HepG2 (cell line): ENCODE data around the gene IGF2BP3.

Experiments
- ELF4 ChIP-seq: sonication (generic); formaldehyde crosslinking; IDR thresholded peaks from 2 replicates; pipeline ENCODE4 v1.5.0; 2020; ENCODE audit warnings: missing genetic modification reagents, mild to moderate bottlenecking, moderate library complexity, borderline replicate concordance
- EZH2 ChIP-seq: conservative IDR thresholded peaks from 2 replicates; pipeline ENCODE4 v1.6.1; 2012; ENCODE audit warnings: mild to moderate bottlenecking, low read depth, low read length, moderate library complexity
- IKZF4 ChIP-seq: sonication (generic); formaldehyde crosslinking; IDR thresholded peaks from 2 replicates; pipeline ENCODE4 v1.5.1; 2020; ENCODE audit warnings: borderline replicate concordance, mild to moderate bottlenecking, low read depth, missing genetic modification reagents; ENCODE audit errors: not compliant biosample characterization
- MAX ChIP-seq: IDR thresholded peaks from 2 replicates; pipeline ENCODE4 v1.6.1; 2012; ENCODE audit warnings: inconsistent platforms
- MYC ChIP-seq: sonication (generic); formaldehyde crosslinking; IDR thresholded peaks from 2 replicates; pipeline ENCODE4 v1.9.0; 2021; ENCODE audit warnings: missing genetic modification reagents, borderline replicate concordance
- POLR2A ChIP-seq, 2 experiments: IDR thresholded peaks; 2 replicates each; pipeline ENCODE4 v1.6.1; 2011; ENCODE audit warnings: low read depth in 2 of 2, low read length in 2 of 2, mild to moderate bottlenecking in 1 of 2, moderate library complexity in 1 of 2; ENCODE audit not compliant: insufficient read depth in 1 of 2
- RFXAP ChIP-seq: sonication (generic); formaldehyde crosslinking; IDR thresholded peaks from 2 replicates; pipeline ENCODE4 v1.4.0; 2020; ENCODE audit warnings: missing genetic modification reagents, borderline replicate concordance
- SMAD3 ChIP-seq: sonication (generic); formaldehyde crosslinking; IDR thresholded peaks from 2 replicates; pipeline ENCODE4 v1.4.0; 2020; ENCODE audit warnings: missing genetic modification reagents
- ZNF10 ChIP-seq: sonication (generic); formaldehyde crosslinking; IDR thresholded peaks from 2 replicates; pipeline ENCODE4 v1.4.0; 2020; ENCODE audit warnings: mild to moderate bottlenecking, low read depth, missing genetic modification reagents, borderline replicate concordance
- ZNF558 ChIP-seq: sonication (generic); formaldehyde crosslinking; IDR thresholded peaks from 2 replicates; pipeline ENCODE4 v1.9.0; 2022; ENCODE audit warnings: mild to moderate bottlenecking, missing genetic modification reagents, borderline replicate concordance
- TF ChIP-seq, protein P1 (sequence below): IDR thresholded peaks from 2 replicates; pipeline ENCODE4 v1.6.1; 2016; ENCODE audit warnings: low read depth, borderline replicate concordance
- TF ChIP-seq, protein P2 (sequence below): sonication (generic); formaldehyde crosslinking; IDR thresholded peaks from 2 replicates; pipeline ENCODE4 v1.5.0; 2020; ENCODE audit warnings: mild to moderate bottlenecking, missing genetic modification reagents, moderate library complexity
- TF ChIP-seq, protein P3 (sequence below): sonication (generic); formaldehyde crosslinking; conservative IDR thresholded peaks from 2 replicates; pipeline ENCODE4 v1.4.0; 2020; ENCODE audit warnings: missing genetic modification reagents
- TF ChIP-seq, protein P4 (sequence below): sonication (generic); formaldehyde crosslinking; IDR thresholded peaks from 2 replicates; pipeline ENCODE4 v1.9.0; 2022; ENCODE audit warnings: missing genetic modification reagents, mild to moderate bottlenecking, borderline replicate concordance

GRCh38 chr7:23373151-23374004 lies 96.9 kb downstream of the IGF2BP3 start:
- TF ChIP-seq, protein P1, sequence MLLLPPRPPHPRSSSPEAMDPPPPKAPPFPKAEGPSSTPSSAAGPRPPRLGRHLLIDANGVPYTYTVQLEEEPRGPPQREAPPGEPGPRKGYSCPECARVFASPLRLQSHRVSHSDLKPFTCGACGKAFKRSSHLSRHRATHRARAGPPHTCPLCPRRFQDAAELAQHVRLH (CRISPR knock-in tag), result no peak
- TF ChIP-seq ELF4 (CRISPR knock-in tag) (no peak), POLR2A (IDR thresholded peaks at IDR 0.05; ENCODE audit: insufficient read depth in 1 of 2, low read depth in 2 of 2, low read length in 2 of 2) (no peak), ZNF558 (no peak), EZH2 (no peak), RFXAP (CRISPR knock-in tag) (no peak), ZNF10 (CRISPR knock-in tag) (no peak), SMAD3 (CRISPR knock-in tag) (no peak), IKZF4 (CRISPR knock-in tag) (no peak), MYC (no peak), MAX (no peak)
- TF ChIP-seq, protein P2, sequence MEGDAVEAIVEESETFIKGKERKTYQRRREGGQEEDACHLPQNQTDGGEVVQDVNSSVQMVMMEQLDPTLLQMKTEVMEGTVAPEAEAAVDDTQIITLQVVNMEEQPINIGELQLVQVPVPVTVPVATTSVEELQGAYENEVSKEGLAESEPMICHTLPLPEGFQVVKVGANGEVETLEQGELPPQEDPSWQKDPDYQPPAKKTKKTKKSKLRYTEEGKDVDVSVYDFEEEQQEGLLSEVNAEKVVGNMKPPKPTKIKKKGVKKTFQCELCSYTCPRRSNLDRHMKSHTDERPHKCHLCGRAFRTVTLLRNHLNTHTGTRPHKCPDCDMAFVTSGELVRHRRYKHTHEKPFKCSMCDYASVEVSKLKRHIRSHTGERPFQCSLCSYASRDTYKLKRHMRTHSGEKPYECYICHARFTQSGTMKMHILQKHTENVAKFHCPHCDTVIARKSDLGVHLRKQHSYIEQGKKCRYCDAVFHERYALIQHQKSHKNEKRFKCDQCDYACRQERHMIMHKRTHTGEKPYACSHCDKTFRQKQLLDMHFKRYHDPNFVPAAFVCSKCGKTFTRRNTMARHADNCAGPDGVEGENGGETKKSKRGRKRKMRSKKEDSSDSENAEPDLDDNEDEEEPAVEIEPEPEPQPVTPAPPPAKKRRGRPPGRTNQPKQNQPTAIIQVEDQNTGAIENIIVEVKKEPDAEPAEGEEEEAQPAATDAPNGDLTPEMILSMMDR (CRISPR knock-in tag), result no peak
- TF ChIP-seq, protein P3, sequence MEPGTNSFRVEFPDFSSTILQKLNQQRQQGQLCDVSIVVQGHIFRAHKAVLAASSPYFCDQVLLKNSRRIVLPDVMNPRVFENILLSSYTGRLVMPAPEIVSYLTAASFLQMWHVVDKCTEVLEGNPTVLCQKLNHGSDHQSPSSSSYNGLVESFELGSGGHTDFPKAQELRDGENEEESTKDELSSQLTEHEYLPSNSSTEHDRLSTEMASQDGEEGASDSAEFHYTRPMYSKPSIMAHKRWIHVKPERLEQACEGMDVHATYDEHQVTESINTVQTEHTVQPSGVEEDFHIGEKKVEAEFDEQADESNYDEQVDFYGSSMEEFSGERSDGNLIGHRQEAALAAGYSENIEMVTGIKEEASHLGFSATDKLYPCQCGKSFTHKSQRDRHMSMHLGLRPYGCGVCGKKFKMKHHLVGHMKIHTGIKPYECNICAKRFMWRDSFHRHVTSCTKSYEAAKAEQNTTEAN, result no peak
- TF ChIP-seq, protein P4, sequence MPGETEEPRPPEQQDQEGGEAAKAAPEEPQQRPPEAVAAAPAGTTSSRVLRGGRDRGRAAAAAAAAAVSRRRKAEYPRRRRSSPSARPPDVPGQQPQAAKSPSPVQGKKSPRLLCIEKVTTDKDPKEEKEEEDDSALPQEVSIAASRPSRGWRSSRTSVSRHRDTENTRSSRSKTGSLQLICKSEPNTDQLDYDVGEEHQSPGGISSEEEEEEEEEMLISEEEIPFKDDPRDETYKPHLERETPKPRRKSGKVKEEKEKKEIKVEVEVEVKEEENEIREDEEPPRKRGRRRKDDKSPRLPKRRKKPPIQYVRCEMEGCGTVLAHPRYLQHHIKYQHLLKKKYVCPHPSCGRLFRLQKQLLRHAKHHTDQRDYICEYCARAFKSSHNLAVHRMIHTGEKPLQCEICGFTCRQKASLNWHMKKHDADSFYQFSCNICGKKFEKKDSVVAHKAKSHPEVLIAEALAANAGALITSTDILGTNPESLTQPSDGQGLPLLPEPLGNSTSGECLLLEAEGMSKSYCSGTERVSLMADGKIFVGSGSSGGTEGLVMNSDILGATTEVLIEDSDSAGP (CRISPR knock-in tag), result no peak
